ENCODE results near the gene RAB11FIP5.

DNA sequence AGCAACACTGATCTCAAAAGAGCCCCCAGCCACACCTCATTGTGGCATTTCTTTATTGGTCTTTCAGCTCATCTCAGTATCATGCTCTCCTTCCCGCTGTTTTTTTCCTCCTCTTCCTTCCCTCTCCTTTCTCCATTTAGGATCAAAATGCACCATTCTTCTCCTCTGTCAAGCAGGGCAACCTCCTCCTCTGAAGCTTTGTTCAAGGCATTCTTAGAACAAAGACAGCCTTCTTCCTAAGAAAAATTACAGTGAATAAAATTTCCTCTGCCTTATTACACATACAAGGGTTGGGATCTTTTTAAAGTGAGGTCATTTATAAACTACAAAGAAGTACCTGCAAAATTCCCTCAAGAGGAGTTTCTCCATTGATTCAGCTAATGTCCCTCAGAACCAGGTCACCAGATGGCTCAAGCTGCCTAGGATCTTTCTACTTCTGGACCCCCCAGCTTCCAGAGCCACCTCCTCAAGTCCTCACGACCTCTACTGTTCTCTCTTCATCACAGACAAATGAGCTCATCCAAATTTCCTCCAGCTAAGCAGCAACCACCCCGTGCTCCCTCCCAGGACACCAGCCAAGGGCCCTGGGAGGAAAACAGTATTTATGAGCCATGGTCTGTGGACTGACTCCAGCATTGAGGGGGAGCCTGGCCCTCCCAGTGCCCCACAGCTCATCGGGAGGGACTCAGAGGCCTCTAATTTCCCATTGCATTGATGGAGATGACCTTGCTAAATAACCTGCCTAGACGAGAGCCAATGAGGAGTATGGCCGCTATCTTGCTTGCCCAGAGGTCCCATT, 59.2 kb downstream of the RAB11FIP5 start:
- TF ChIP-seq POLR2A (IDR thresholded peaks at IDR 0.05) (no peak), CTCF (IDR thresholded peaks at IDR 0.05) (no peak)
